HT1080 (cell line): ENCODE measurements around the gene C1QTNF2. TPM values are rescaled to one million over a fixed set of nuclear protein-coding genes. Genes with fewer than 3 reads are reported as not detected.

Experiments
- DNase-seq: peaks from one replicate; pipeline ENCODE4 v3.0.0-alpha.2; 2015; ENCODE audit warnings: low read depth
- polyA plus RNA-seq, 2 experiments: library from polyadenylated mRNA; depleted of rRNA; stranded (reverse); fragments of >200 nt; gene quantifications; 2 replicates each; pipeline ENCODE4 v1.2.3, GENCODE V29; 2015
- total RNA-seq: library from RNA; depleted of rRNA; stranded (reverse); fragments of >200 nt; shearing (Covaris generic); gene quantifications from 2 replicates; pipeline ENCODE4 v1.2.3, GENCODE V29; 2014; rRNA removed

Gene C1QTNF2, protein sequence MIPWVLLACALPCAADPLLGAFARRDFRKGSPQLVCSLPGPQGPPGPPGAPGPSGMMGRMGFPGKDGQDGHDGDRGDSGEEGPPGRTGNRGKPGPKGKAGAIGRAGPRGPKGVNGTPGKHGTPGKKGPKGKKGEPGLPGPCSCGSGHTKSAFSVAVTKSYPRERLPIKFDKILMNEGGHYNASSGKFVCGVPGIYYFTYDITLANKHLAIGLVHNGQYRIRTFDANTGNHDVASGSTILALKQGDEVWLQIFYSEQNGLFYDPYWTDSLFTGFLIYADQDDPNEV
- total RNA-seq = 0.33 and 0.55 TPM in 2 replicates
- 0.03 and 0.07 TPM in 2 replicates for polyA plus RNA-seq (2015; cell fraction: cytosol; rRNA removed)
- polyA plus RNA-seq (2015; cell fraction: nucleus; rRNA removed) = 0.07 TPM in 1 of 2 replicates, not detected in the other

DNA sequence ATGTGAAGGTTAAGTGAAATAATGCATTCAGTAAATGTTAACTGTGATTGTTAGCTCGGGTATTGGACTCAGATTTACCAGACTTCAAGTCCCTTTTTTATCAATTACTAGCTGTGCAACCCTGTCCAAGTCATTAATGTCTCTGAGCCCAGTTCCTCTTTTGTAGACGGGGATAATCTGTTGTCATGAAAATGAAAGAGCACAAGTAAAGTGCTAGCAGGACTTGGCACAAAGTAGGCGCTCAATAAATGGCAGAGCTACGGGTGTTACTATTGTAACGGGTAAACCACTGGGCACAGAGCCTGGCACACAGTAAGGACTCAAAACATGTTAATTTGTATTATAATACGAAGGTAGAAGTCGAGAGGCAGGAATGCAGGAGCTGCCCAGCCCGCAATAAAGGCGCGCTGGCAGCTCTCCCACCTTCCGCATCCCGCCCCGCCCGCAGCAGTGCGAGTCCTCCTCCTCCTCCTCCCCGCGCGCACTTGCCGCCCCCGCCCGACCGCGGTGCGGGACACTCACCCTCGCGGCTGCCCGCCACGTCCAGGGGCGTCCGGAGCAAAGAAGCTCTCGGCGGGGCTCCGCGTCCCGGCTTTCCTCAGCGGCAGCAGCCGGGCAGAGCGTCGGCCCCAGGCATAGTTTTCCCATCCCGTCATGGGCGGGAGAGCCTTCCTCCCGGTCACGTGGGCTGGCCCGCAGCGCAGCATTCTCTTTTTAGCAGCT, at the start of gene C1QTNF2:
C1QTNF2 (minus strand) TSS at position 637 of the 723 bp plus-strand sequence. CDS start 15,615 bp downstream, outside the sequence.
- DNase-seq = peak; percentile 47

DNA sequence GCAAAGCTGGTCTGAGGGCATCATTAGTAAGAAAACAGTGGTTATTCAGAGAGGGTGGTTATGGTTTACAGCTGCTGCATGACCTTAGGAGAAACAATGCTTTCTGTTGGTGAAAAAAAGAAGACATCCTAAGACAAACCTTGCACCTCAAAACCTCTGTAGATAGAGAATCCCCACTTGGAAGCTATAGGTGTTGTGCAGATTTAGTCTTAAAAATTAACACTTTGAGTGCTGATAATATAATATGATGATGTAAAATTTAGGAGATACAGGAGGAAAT, 49.8 kb upstream of the C1QTNF2 start:
- no peak for DNase-seq

- DNase-seq = no peak
Measured at GRCh38 chr5:160419458-160420330, 49.3 kb upstream of the C1QTNF2 start.

- DNase-seq = peak; percentile 94
Measured at GRCh38 chr5:160418561-160419457, 48.4 kb upstream of the C1QTNF2 start, which contains the start of gene SLU7. SLU7 (minus strand) TSS chr5:160419081; CDS start chr5:160415294, 3,787 bp downstream.

DNA sequence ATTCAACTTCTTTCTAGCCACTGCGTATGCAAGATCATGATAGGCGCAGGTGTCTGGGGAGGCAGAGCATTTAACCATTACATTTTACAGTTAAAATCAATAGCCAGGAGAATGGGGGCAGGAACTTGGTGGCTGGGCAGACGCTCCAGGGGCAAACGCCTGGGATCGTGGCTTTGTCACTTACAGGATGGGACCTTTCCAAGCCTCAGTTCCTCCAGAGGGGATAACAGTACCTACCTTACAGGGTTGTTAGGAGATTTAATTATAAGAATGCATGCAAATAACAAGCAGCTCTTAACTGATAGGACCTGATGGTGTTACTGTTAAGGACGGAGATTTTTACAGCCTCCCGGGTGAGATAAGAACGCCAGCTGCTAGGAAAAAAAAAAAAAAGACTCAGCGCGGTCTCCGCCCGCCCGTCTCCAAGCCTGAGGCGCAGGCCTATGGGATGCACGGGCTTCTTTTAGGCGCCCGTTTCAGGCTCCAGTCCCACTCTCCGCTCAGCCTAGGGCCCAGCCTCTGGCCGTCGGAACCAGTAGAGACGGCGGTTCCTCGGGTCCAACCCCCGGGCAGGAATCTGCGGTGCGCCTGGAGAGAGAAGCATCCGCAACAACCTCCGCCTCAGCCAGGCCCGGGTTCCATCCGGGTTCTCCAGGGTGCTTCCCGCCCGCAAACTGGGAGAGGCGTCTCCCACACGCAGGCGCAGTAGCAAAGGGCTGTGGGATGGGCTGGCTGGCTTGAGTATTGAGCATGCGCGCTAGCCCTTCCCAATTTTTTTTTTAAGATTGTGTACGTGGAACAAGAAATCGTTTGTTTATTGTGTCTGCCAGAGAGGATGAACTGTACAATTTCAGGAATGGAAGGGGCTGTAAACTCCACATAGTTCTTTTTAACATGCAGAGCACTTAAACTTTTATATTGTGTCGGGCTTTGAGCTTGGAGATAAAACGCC, 29.3 kb upstream of the C1QTNF2 start, which contains the start of gene FAM200C:
FAM200C (minus strand) TSS at position 653 of the 952 bp plus-strand sequence. CDS start 4,564 bp downstream, outside the sequence.
- peak; percentile 89 for DNase-seq

DNA sequence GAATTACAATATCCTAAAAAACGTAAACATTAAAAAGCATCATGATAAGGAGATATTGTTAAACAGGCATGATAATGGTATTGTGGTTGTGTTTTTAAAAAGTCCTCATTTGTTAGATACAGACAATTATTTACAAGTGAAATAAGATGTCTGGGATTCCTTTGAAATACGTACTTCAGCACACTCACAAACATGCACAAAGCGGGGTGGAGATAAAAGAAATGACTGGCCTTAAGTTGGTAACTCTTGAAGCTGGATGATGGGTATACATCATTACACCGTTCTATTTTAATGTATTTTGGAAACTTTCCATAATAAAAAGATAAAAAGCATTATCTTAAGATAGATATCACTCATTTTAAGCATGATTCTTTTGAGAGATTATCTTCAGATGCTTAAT, 28.4 kb upstream of the C1QTNF2 start:
- DNase-seq = no peak

- DNase-seq = no peak
Measured at GRCh38 chr5:160397492-160397891, 27.1 kb upstream of the C1QTNF2 start.

DNA sequence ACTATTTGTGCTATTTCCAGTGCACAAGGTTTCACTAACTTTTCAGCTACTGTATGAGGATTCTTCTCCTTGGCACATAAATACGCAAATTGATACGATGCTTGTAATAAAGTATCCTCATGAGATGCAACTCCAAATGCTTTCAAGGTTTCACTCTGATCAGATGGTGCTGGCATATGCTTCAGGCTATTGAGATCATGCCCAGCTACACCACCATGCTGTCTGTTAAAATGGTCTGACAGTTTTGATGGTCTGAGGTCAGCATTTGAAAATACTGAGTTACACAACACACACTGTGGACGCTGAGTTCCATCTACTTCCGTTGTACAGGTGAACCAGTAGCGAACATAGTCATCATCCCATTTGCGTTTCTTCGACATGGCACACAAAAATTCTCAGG, 24.7 kb upstream of the C1QTNF2 start:
- no peak for DNase-seq

- DNase-seq = peak; percentile 20
Measured at GRCh38 chr5:160390787-160391696, 20.6 kb upstream of the C1QTNF2 start.

- no peak for DNase-seq
Measured at GRCh38 chr5:160387445-160387844, 17.0 kb upstream of the C1QTNF2 start.

- no peak for DNase-seq
Measured at GRCh38 chr5:160385496-160385895, 15.1 kb upstream of the C1QTNF2 start.

DNA sequence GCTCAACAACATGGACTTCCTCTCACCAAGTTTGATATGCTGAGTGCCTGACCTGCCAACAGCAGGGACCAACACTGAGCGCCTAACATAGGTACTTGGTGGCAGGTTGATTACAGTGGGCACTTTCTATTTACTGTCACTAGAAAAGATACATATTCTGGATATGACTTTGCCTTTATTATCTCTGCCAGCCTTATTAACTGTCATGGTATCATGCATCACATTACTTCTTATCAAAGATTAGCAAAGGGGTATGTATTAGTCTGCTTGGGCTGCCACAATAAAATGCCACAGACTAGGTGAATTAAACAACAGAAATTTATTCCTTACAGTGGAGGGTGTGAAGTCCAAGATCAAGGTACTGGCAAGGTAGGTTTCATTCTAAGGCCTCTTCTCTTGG, 14.3 kb upstream of the C1QTNF2 start:
- DNase-seq = no peak

DNA sequence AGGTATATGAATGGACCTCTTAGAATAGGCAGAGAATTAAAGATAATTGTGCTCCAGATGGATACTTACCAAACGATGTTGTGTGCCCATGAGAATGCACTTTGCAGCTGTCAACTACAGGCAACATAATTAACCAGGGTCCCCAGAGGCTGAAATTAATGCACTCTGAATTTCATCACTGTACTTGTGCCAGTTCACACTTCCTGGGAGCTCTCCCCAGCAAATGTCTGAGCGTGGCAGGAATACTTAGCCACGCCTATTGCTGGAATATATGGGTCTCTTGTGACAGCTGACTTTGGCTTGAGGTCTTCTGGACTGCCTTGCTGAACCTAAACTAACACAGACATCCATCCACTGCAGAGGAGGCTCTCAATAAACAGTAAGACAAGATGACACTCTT, 11.9 kb upstream of the C1QTNF2 start:
- no peak for DNase-seq

DNA sequence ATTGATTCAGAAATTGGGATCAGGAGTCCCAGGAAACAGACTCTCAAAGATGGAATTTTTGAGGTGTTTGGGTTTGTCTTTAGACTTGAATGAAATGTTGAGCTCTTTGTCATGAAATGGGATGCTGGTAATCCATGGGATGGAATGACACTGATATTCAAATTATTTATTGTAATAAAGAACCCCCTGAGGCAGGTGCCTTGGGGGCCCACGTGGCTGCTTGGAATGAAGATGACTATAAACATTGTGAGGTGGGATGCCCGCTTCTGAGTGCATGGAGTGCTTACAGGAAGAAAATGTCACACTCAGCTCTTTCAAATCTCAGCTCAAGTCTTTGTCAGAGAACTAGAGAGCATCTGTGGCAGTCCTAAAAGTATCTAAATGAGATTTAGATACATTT, 9.6 kb upstream of the C1QTNF2 start:
- no peak for DNase-seq

DNA sequence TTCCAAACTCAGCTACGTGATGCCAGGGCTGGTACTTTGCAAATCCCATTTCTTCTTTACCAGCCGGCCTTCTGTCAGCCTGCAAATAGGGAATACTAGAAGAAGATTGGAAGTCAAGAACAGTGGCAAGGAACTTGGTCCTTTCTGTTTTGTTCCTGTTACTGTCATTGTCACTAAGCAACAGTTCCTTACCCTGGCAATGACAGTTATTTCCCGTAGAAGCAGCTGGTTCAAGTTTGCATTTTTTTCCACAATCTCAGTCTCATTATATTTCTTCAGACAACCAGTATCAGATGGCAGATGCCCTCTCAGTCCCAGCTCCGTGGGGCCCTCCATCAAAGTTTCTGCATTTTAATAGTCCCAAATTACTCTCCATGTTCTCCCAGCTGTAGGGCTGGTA, 9.1 kb upstream of the C1QTNF2 start:
- no peak for DNase-seq

- DNase-seq = no peak
Measured at GRCh38 chr5:160378330-160378729, 7.9 kb upstream of the C1QTNF2 start.

GRCh38 chr5:160377651-160378050, 7.2 kb upstream of the C1QTNF2 start:
- DNase-seq = no peak

- DNase-seq = no peak
Measured at GRCh38 chr5:160376416-160376815, 6.0 kb upstream of the C1QTNF2 start.
